ENCODE measurements around the gene DNAH17. TPM values are rescaled to one million over a fixed set of nuclear protein-coding genes. Genes with fewer than 3 reads are reported as not detected.
A peak's percentile ranks its signal among the peaks of the same experiment; 100 is the strongest.

Gene DNAH17
- total RNA-seq, 2 donors from 2014 or later, result 0.58 to 1.4 TPM

- DNase-seq (ENCODE audit: low spot score in 2 of 2) (no peak), ATAC-seq (no peak)
- Mint-ChIP-seq H3K36me3 (no peaks in the 10 kb centered on the region), H3K27ac (no peak overlapping the region), H3K9me3 (no peaks in the 10 kb centered on the region)
These were observed 12.0 kb upstream of the DNAH17 start for GRCh38 chr17:78589031-78589675.

- no peak for DNase-seq (ENCODE audit: low spot score in 2 of 2)
- Mint-ChIP-seq H3K36me3 (no peaks in the 10 kb centered on the region), H3K9me3 (no peaks in the 10 kb centered on the region), H3K27ac (no peak overlapping the region)
- no peak for ATAC-seq
These were observed 11.2 kb upstream of the DNAH17 start for GRCh38 chr17:78588258-78589030.

GRCh38 chr17:78585006-78585630 lies 7.9 kb upstream of the DNAH17 start:
- Mint-ChIP-seq H3K27ac (peak overlapping the region in 1 of 2 donors; percentile 7), H3K9me3 (no peaks in the 10 kb centered on the region), H3K36me3 (no peaks in the 10 kb centered on the region)
- ATAC-seq (no peak), DNase-seq (ENCODE audit: low spot score in 2 of 2) (no peak)

GRCh38 chr17:78583091-78583490 lies 5.9 kb upstream of the DNAH17 start:
- ATAC-seq (peak in 1 of 2 donors; percentile 64), DNase-seq (ENCODE audit: low spot score in 2 of 2) (no peak)
- no peaks in the 10 kb centered on the region for H3K36me3 Mint-ChIP-seq
- H3K27ac Mint-ChIP-seq, result no peak overlapping the region
- no peaks in the 10 kb centered on the region for H3K9me3 Mint-ChIP-seq

- Mint-ChIP-seq H3K9me3 (no peaks in the 10 kb centered on the region), H3K27ac (no peak overlapping the region), H3K36me3 (no peaks in the 10 kb centered on the region)
- ATAC-seq (no peak), DNase-seq (ENCODE audit: low spot score in 2 of 2) (no peak)
These were observed 4.1 kb upstream of the DNAH17 start for GRCh38 chr17:78581304-78581703.

- H3K27ac Mint-ChIP-seq, result no peak overlapping the region
- no peak for ATAC-seq
- no peaks in the 10 kb centered on the region for H3K9me3 Mint-ChIP-seq
- DNase-seq (ENCODE audit: low spot score in 2 of 2), result no peak
- H3K36me3 Mint-ChIP-seq, result no peaks in the 10 kb centered on the region
These were observed 3.1 kb upstream of the DNAH17 start for GRCh38 chr17:78580277-78580804.

GRCh38 chr17:78576389-78577112 lies 645 bp downstream of the DNAH17 start:
- ATAC-seq, result no peak
- Mint-ChIP-seq H3K36me3 (no peaks in the 10 kb centered on the region), H3K9me3 (no peaks in the 10 kb centered on the region), H3K27ac (no peak overlapping the region)
- DNase-seq (ENCODE audit: low spot score in 2 of 2), result no peak

GRCh38 chr17:78575899-78576298 lies 1.3 kb downstream of the DNAH17 start:
- Mint-ChIP-seq H3K27ac (no peak overlapping the region), H3K36me3 (no peaks in the 10 kb centered on the region), H3K9me3 (no peaks in the 10 kb centered on the region)
- ATAC-seq, result no peak
- no peak for DNase-seq (ENCODE audit: low spot score in 2 of 2)

GRCh38 chr17:78575340-78575739 lies 1.9 kb downstream of the DNAH17 start:
- DNase-seq (ENCODE audit: low spot score in 2 of 2) (no peak), ATAC-seq (no peak)
- Mint-ChIP-seq H3K9me3 (no peaks in the 10 kb centered on the region), H3K36me3 (no peaks in the 10 kb centered on the region), H3K27ac (no peak overlapping the region)

- Mint-ChIP-seq H3K36me3 (no peaks in the 10 kb centered on the region), H3K27ac (no peak overlapping the region), H3K9me3 (no peaks in the 10 kb centered on the region)
- ATAC-seq (no peak), DNase-seq (ENCODE audit: low spot score in 2 of 2) (no peak)
These were observed 3.2 kb downstream of the DNAH17 start for GRCh38 chr17:78573955-78574354.

- no peak for DNase-seq (ENCODE audit: low spot score in 2 of 2)
- ATAC-seq, result no peak
- no peaks in the 10 kb centered on the region for H3K36me3 Mint-ChIP-seq
- H3K27ac Mint-ChIP-seq, result no peak overlapping the region
- no peaks in the 10 kb centered on the region for H3K9me3 Mint-ChIP-seq
These were observed 4.7 kb downstream of the DNAH17 start for GRCh38 chr17:78572239-78573205.

- no peaks in the 10 kb centered on the region for H3K9me3 Mint-ChIP-seq
- ATAC-seq (no peak), DNase-seq (ENCODE audit: low spot score in 2 of 2) (no peak)
- H3K27ac Mint-ChIP-seq, result no peak overlapping the region
- H3K36me3 Mint-ChIP-seq, result no peaks in the 10 kb centered on the region
These were observed 5.9 kb downstream of the DNAH17 start for GRCh38 chr17:78571329-78571728.

GRCh38 chr17:78568494-78569115 lies 8.6 kb downstream of the DNAH17 start:
- H3K9me3 Mint-ChIP-seq, result no peaks in the 10 kb centered on the region
- no peak overlapping the region for H3K27ac Mint-ChIP-seq
- no peaks in the 10 kb centered on the region for H3K36me3 Mint-ChIP-seq
- ATAC-seq, result no peak
- no peak for DNase-seq (ENCODE audit: low spot score in 2 of 2)

GRCh38 chr17:78567991-78568390 lies 9.2 kb downstream of the DNAH17 start:
- H3K9me3 Mint-ChIP-seq, result no peaks in the 10 kb centered on the region
- H3K27ac Mint-ChIP-seq, result no peak overlapping the region
- ATAC-seq (no peak), DNase-seq (ENCODE audit: low spot score in 2 of 2) (no peak)
- no peaks in the 10 kb centered on the region for H3K36me3 Mint-ChIP-seq

- no peak overlapping the region for H3K27ac Mint-ChIP-seq
- ATAC-seq (no peak), DNase-seq (ENCODE audit: low spot score in 2 of 2) (no peak)
- no peaks in the 10 kb centered on the region for H3K9me3 Mint-ChIP-seq
- no peaks in the 10 kb centered on the region for H3K36me3 Mint-ChIP-seq
These were observed 10.2 kb downstream of the DNAH17 start for GRCh38 chr17:78566947-78567346.

All from activated naive CD4-positive, alpha-beta T cell treated with anti-CD3 and anti-CD28 coated beads, Interleukin-2, amount 50 U/mL, for 72 hours (primary cell).